Measurements from ENCODE around the gene MEGF11. TPM values are rescaled to one million over a fixed set of nuclear protein-coding genes. Genes with fewer than 3 reads are reported as not detected.

MEGF11 gene
- total RNA-seq, 1 experiment from 2014 or later, result 2.3 TPM

- Histone ChIP-seq H2AFZ (ENCODE audit: low read depth, low read length, poor library complexity, severe bottlenecking) (no peak overlapping the region), H3K36me3 (ENCODE audit: control insufficient read depth in 1 of 2, insufficient read depth in 2 of 2, low read length in 2 of 2) (no peaks in the 10 kb centered on the region), H3K9me2 (ENCODE audit: insufficient read depth) (no peaks in the 10 kb centered on the region), H3K4me1 (ENCODE audit: control insufficient read depth in 1 of 2, insufficient read depth in 2 of 2, low read length in 2 of 2) (no peaks in the 10 kb centered on the region), H4K20me1 (ENCODE audit: insufficient read depth) (no peaks in the 10 kb centered on the region), H3K27me3 (ENCODE audit: insufficient read depth, low read length) (peaks cover 14% of the 10 kb centered on the region), H3K27ac (ENCODE audit: low read depth, low read length) (no peak overlapping the region), H3K9me3 (ENCODE audit: control insufficient read depth in 1 of 2, insufficient read depth in 1 of 2, low read depth in 1 of 2, low read length in 2 of 2) (no peaks in the 10 kb centered on the region), H3K79me2 (ENCODE audit: insufficient read depth, low read length) (no peaks in the 10 kb centered on the region), H3K4me2 (ENCODE audit: low read length) (no peak overlapping the region), H3K9ac (ENCODE audit: low read length) (no peak overlapping the region), H3K4me3 (replicated peaks in 1 of 2; ENCODE audit: low read depth in 1 of 2, low read length in 2 of 2) (no peak overlapping the region)
- RAD21 ChIA-PET (ENCODE audit: low non-redundant PET in 1 of 2, low total read pairs in 2 of 2, uncharacterized antibody in 2 of 2, unreplicated experiment in 2 of 2), result no interaction called here
- BruUV-seq (replicated peaks), result no TSS peak
- no peak for TF ChIP-seq ATF3 (IDR thresholded peaks at IDR 0.05)
- no peak for TF ChIP-seq ZFX (IDR thresholded peaks at IDR 0.05)
- TF ChIP-seq SP1 (IDR thresholded peaks at IDR 0.05; ENCODE audit: low read depth), result no peak
- no peak for TF ChIP-seq TCF7L2 (IDR thresholded peaks at IDR 0.05; ENCODE audit: borderline replicate concordance, extremely low read depth, insufficient read depth, insufficient read length)
- no peak for TF ChIP-seq ELF1 (IDR thresholded peaks at IDR 0.05; ENCODE audit: borderline replicate concordance, low read depth)
- no peak for TF ChIP-seq POLR2A (IDR thresholded peaks at IDR 0.05; ENCODE audit: borderline replicate concordance, extremely low read depth, insufficient read depth, insufficient read length)
- TF ChIP-seq ZNF274 (IDR thresholded peaks at IDR 0.05; ENCODE audit: low read depth, low read length), result no peak
- no peak for TF ChIP-seq ZBTB33 (IDR thresholded peaks at IDR 0.05; ENCODE audit: extremely low read depth, insufficient replicate concordance, low read length)
- TF ChIP-seq YY1 (IDR thresholded peaks at IDR 0.05; ENCODE audit: extremely low read depth, insufficient replicate concordance, low read depth, low read length), result no peak
- no peak for TF ChIP-seq MAX (IDR thresholded peaks at IDR 0.05)
- no peak for TF ChIP-seq REST (IDR thresholded peaks at IDR 0.05; ENCODE audit: low read depth)
- TF ChIP-seq EZH2phosphoT487 (IDR thresholded peaks at IDR 0.05; ENCODE audit: borderline replicate concordance), result no peak
- TF ChIP-seq CTCF (IDR thresholded peaks at IDR 0.05 in 2 of 3, conservative IDR thresholded peaks at IDR 0.05 in 1 of 3; ENCODE audit: borderline replicate concordance in 1 of 3, insufficient read depth in 1 of 3, low read depth in 2 of 3, low read length in 2 of 3), result no peak
- TF ChIP-seq POLR2AphosphoS5 (IDR thresholded peaks at IDR 0.05; ENCODE audit: low read depth, low read length), result no peak
- no peak for TF ChIP-seq EZH2 (IDR thresholded peaks at IDR 0.05)
- TF ChIP-seq CBX3 (IDR thresholded peaks at IDR 0.05; ENCODE audit: low read depth), result no peak
- no peak for TF ChIP-seq EGR1 (IDR thresholded peaks at IDR 0.05; ENCODE audit: low read depth)
- CTCF ChIA-PET, result no interaction called here
- no peak for DNase-seq (ENCODE audit: low read depth, low spot score)
- no peak for ATAC-seq
- intact Hi-C loops (cut with micrococcal nuclease), result no loop called here
- POLR2A ChIA-PET, result no interaction called here
Observed at GRCh38 chr15:65994832-65995231, 258.7 kb downstream of the MEGF11 start.
